Measurements from ENCODE around the gene TMCC1.

GRCh38 chr3:129911261-129911861, 17.9 kb upstream of the TMCC1 start:
- TF ChIP-seq POLR2A (IDR thresholded peaks at IDR 0.05) (no peak), CTCF (IDR thresholded peaks at IDR 0.05) (no peak)

All from thyroid gland (tissue), 4 donors.